Measurements from ENCODE around the gene CDKL1. TPM values are rescaled to one million over a fixed set of nuclear protein-coding genes. Genes with fewer than 3 reads are reported as not detected.

Gene CDKL1
- total and polyA plus RNA-seq, 2 donors (not counting 3 experiments of a cell fraction or from before 2014, with no cell fraction given) = 2.6 to 9.7 TPM

GRCh38 chr14:50417853-50418252 lies 21.2 kb upstream of the CDKL1 start:
- dilution Hi-C loops (cut with MboI; ENCODE audit: extremely low pct_ligation_motif_present, low sequenced_read_pairs) (no loop called here), intact Hi-C loops (cut with micrococcal nuclease) (no loop called here)
- ChIA-PET POLR2A (no interaction called here), CTCF (interaction anchor here (2.0 to 2.3 kb wide), 2 partner anchors 21 to 97 kb away, joined by 4 to 9 read pairs; no protein-coding TSS in a partner anchor)
- FAIRE-seq = no peak
- no peak overlapping the region for H3K9ac ChIP-seq (replicated peaks; ENCODE audit: extremely low read depth, insufficient read depth, low read length)
- H3K27ac ChIP-seq (ENCODE audit: insufficient read depth, low read depth, low read length) = no peak overlapping the region
- no peak overlapping the region for H3K4me3 ChIP-seq (replicated peaks in 1 of 3; ENCODE audit: insufficient read depth in 1 of 3, low read depth in 1 of 3, low read length in 3 of 3)
- no peaks in the 10 kb centered on the region for H3K27me3 ChIP-seq (ENCODE audit: control insufficient read depth in 2 of 2, insufficient read depth in 2 of 2, low read length in 2 of 2)
- BruUV-seq (replicated peaks) = no TSS peak
- DNase-seq (ENCODE audit: low read depth, low spot score) = no peak
- TF ChIP-seq CTCF (IDR thresholded peaks at IDR 0.05; ENCODE audit: extremely low read depth in 1 of 2, insufficient read depth in 1 of 2, low read depth in 1 of 2, low read length in 2 of 2) = no peak
- no peak for TF ChIP-seq MAX (IDR thresholded peaks at IDR 0.05; ENCODE audit: insufficient read depth, insufficient read length)
- no peak for TF ChIP-seq JUN (IDR thresholded peaks at IDR 0.05; ENCODE audit: borderline replicate concordance, insufficient read depth, insufficient read length, low read depth)
- TF ChIP-seq POLR2AphosphoS5 (IDR thresholded peaks at IDR 0.05; ENCODE audit: insufficient read depth, low read depth, low read length) = no peak
- no peak for TF ChIP-seq FOS (IDR thresholded peaks at IDR 0.05; ENCODE audit: borderline replicate concordance, insufficient read depth, low read length)
- TF ChIP-seq GATA2 (IDR thresholded peaks at IDR 0.05; ENCODE audit: insufficient read depth, insufficient read length, low read depth, low read length) = no peak
- TF ChIP-seq POLR2A (IDR thresholded peaks at IDR 0.05; ENCODE audit: low read depth, low read length) = no peak
- no peak for TF ChIP-seq EZH2 (IDR thresholded peaks at IDR 0.05; ENCODE audit: borderline replicate concordance, low read depth, low read length, severe bottlenecking)
- H3K36me3 ChIP-seq (ENCODE audit: control insufficient read depth in 2 of 2, extremely low read depth in 1 of 2, insufficient read depth in 2 of 2, low read length in 2 of 2) = peaks cover 2 to 9% of the 10 kb centered on the region in 2 experiments
- no peak overlapping the region for H3K4me2 ChIP-seq (ENCODE audit: insufficient read depth, low read length)
- no peaks in the 10 kb centered on the region for H3K79me2 ChIP-seq (ENCODE audit: control insufficient read depth, insufficient read depth, low read length)
- H3K4me1 ChIP-seq (ENCODE audit: control insufficient read depth, extremely low read depth, insufficient read depth, low read length) = no peaks in the 10 kb centered on the region
- H2AFZ ChIP-seq (ENCODE audit: low read depth, low read length) = no peak overlapping the region
- H3K9me1 ChIP-seq (replicated peaks; ENCODE audit: control insufficient read depth, extremely low read depth, insufficient read depth, low read length) = no peaks in the 10 kb centered on the region
- no peaks in the 10 kb centered on the region for H3K9me3 ChIP-seq (replicated peaks; ENCODE audit: control insufficient read depth, insufficient read depth, low read length)
- no peaks in the 10 kb centered on the region for H4K20me1 ChIP-seq (replicated peaks; ENCODE audit: control insufficient read depth, extremely low read depth, insufficient read depth, low read length)

Data from endothelial cell of umbilical vein (primary cell).